ENCODE data around the gene ZNF69.
"Not testable (repeated sequence)": the region's sequence is repeated elsewhere in the genome, so short reads cannot be mapped to it uniquely, and the experiment has no call there.

- TF ChIP-seq, protein P1, sequence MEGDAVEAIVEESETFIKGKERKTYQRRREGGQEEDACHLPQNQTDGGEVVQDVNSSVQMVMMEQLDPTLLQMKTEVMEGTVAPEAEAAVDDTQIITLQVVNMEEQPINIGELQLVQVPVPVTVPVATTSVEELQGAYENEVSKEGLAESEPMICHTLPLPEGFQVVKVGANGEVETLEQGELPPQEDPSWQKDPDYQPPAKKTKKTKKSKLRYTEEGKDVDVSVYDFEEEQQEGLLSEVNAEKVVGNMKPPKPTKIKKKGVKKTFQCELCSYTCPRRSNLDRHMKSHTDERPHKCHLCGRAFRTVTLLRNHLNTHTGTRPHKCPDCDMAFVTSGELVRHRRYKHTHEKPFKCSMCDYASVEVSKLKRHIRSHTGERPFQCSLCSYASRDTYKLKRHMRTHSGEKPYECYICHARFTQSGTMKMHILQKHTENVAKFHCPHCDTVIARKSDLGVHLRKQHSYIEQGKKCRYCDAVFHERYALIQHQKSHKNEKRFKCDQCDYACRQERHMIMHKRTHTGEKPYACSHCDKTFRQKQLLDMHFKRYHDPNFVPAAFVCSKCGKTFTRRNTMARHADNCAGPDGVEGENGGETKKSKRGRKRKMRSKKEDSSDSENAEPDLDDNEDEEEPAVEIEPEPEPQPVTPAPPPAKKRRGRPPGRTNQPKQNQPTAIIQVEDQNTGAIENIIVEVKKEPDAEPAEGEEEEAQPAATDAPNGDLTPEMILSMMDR (IDR thresholded peaks at IDR 0.05): not testable (repeated sequence)
- TF ChIP-seq POLR2A (IDR thresholded peaks at IDR 0.05): not testable (repeated sequence)
Measured at GRCh38 chr19:11847615-11848014, 40.0 kb upstream of the ZNF69 start.
